Measurements from ENCODE around the gene CRB2.

GRCh38 chr9:123360161-123361085, 4.4 kb downstream of the CRB2 start:
- TF ChIP-seq NBN (conservative IDR thresholded peaks at IDR 0.05) (no peak), RFX5 (IDR thresholded peaks at IDR 0.05; ENCODE audit: low read depth, low read length) (no peak), MAFK (conservative IDR thresholded peaks at IDR 0.05 in 1 of 2, IDR thresholded peaks at IDR 0.05 in 1 of 2; ENCODE audit: low read length in 2 of 2) (no peak), DPF2 (CRISPR knock-in tag; IDR thresholded peaks at IDR 0.05; ENCODE audit: borderline replicate concordance, low read depth) (no peak), SMC3 (IDR thresholded peaks at IDR 0.05; ENCODE audit: low read length) (no peak), CTCF (CRISPR knock-in tag; IDR thresholded peaks at IDR 0.05) (no peak)
- TF ChIP-seq, protein P1, sequence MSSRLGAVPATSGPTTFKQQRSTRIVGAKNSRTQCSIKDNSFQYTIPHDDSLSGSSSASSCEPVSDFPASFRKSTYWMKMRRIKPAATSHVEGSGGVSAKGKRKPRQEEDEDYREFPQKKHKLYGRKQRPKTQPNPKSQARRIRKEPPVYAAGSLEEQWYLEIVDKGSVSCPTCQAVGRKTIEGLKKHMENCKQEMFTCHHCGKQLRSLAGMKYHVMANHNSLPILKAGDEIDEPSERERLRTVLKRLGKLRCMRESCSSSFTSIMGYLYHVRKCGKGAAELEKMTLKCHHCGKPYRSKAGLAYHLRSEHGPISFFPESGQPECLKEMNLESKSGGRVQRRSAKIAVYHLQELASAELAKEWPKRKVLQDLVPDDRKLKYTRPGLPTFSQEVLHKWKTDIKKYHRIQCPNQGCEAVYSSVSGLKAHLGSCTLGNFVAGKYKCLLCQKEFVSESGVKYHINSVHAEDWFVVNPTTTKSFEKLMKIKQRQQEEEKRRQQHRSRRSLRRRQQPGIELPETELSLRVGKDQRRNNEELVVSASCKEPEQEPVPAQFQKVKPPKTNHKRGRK (CRISPR knock-in tag; IDR thresholded peaks at IDR 0.05): no peak
- TF ChIP-seq, protein P2, sequence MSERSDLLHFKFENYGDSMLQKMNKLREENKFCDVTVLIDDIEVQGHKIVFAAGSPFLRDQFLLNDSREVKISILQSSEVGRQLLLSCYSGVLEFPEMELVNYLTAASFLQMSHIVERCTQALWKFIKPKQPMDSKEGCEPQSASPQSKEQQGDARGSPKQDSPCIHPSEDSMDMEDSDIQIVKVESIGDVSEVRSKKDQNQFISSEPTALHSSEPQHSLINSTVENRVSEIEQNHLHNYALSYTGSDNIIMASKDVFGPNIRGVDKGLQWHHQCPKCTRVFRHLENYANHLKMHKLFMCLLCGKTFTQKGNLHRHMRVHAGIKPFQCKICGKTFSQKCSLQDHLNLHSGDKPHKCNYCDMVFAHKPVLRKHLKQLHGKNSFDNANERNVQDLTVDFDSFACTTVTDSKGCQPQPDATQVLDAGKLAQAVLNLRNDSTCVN (CRISPR knock-in tag; IDR thresholded peaks at IDR 0.05; ENCODE audit: borderline replicate concordance): no peak
